ENCODE measurements around the gene ADRA2A.

ADRA2A gene

GRCh38 chr10:111083222-111084095 lies 6.6 kb downstream of the ADRA2A start:
- DNase-seq (ENCODE audit: low read depth), result no peak

GRCh38 chr10:111084366-111085255 lies 7.8 kb downstream of the ADRA2A start:
- peak; percentile 52 for DNase-seq (ENCODE audit: low read depth)

GRCh38 chr10:111085690-111086353 lies 9.0 kb downstream of the ADRA2A start:
- no peak for DNase-seq (ENCODE audit: low read depth)

- DNase-seq (ENCODE audit: low read depth), result no peak
These were observed 9.7 kb downstream of the ADRA2A start for GRCh38 chr10:111086574-111086973.

- DNase-seq (ENCODE audit: low read depth), result no peak
These were observed 10.5 kb downstream of the ADRA2A start for GRCh38 chr10:111087331-111087756.

GRCh38 chr10:111087968-111088505 lies 11.2 kb downstream of the ADRA2A start:
- no peak for DNase-seq (ENCODE audit: low read depth)

- DNase-seq (ENCODE audit: low read depth), result no peak
These were observed 12.5 kb downstream of the ADRA2A start for GRCh38 chr10:111089293-111089692.

GRCh38 chr10:111091833-111092232 lies 15.0 kb downstream of the ADRA2A start:
- no peak for DNase-seq (ENCODE audit: low read depth)

GRCh38 chr10:111093741-111094380 lies 17.0 kb downstream of the ADRA2A start:
- peak; percentile 48 for DNase-seq (ENCODE audit: low read depth)

- no peak for DNase-seq (ENCODE audit: low read depth)
These were observed 22.0 kb downstream of the ADRA2A start for GRCh38 chr10:111098679-111099437.

- DNase-seq (ENCODE audit: low read depth), result no peak
These were observed 23.4 kb downstream of the ADRA2A start for GRCh38 chr10:111100198-111100597.

GRCh38 chr10:111101796-111102195 lies 25.0 kb downstream of the ADRA2A start:
- no peak for DNase-seq (ENCODE audit: low read depth)

GRCh38 chr10:111102359-111102837 lies 25.6 kb downstream of the ADRA2A start:
- no peak for DNase-seq (ENCODE audit: low read depth)

GRCh38 chr10:111103196-111103840 lies 26.5 kb downstream of the ADRA2A start:
- DNase-seq (ENCODE audit: low read depth), result no peak

GRCh38 chr10:111104811-111105210 lies 28.0 kb downstream of the ADRA2A start:
- no peak for DNase-seq (ENCODE audit: low read depth)

GRCh38 chr10:111106081-111106480 lies 29.3 kb downstream of the ADRA2A start:
- no peak for DNase-seq (ENCODE audit: low read depth)

- DNase-seq (ENCODE audit: low read depth), result no peak
These were observed 30.2 kb downstream of the ADRA2A start for GRCh38 chr10:111107023-111107422.

- DNase-seq (ENCODE audit: low read depth), result no peak
These were observed 31.0 kb downstream of the ADRA2A start for GRCh38 chr10:111107846-111108245.

- DNase-seq (ENCODE audit: low read depth), result no peak
These were observed 31.6 kb downstream of the ADRA2A start for GRCh38 chr10:111108441-111108840.

All from amniotic epithelial cell (primary cell).